Large intestine (tissue), 3 donors: ENCODE data around the gene NOXA1. TPM values are rescaled to one million over a fixed set of nuclear protein-coding genes. Genes with fewer than 3 reads are reported as not detected.

ENCODE experiments used
- DNase-seq, 2 donors: peaks; one replicate each; pipeline versions ENCODE4 v3.0.0 to v3.0.0-alpha.2; 2013
- H3K27ac ChIP-seq: one replicate; pipeline ENCODE4 v1.5.1; 2013; ENCODE audit warnings: low read length
- H3K27me3 ChIP-seq: 2 replicates; pipeline ENCODE4 v1.6.1; 2013; ENCODE audit warnings: low read length; ENCODE audit not compliant: control insufficient read depth, insufficient read depth
- H3K36me3 ChIP-seq: 2 replicates; pipeline ENCODE4 v1.6.1; 2013; ENCODE audit warnings: low read length; ENCODE audit not compliant: control insufficient read depth, insufficient read depth
- H3K4me1 ChIP-seq: one replicate; pipeline ENCODE4 v1.6.1; 2013; ENCODE audit warnings: low read length; ENCODE audit not compliant: control insufficient read depth, insufficient read depth
- H3K4me3 ChIP-seq: one replicate; pipeline ENCODE4 v1.5.1; 2013; ENCODE audit warnings: low read length
- H3K9me3 ChIP-seq: one replicate; pipeline ENCODE4 v1.6.1; 2013; ENCODE audit warnings: mild to moderate bottlenecking, low read depth, low read length, moderate library complexity; ENCODE audit not compliant: control insufficient read depth
- WGBS: methylation state at CpG from one replicate; pipeline ENCODE4 v1.1.5; 2013; ENCODE audit warnings: low lambda C conversion rate; ENCODE audit not compliant: insufficient coverage; 5-methylcytosine and 5-hydroxymethylcytosine counted together
- polyA plus RNA-seq: library from polyadenylated mRNA; unstranded; fragments of 120-200 nt; gene quantifications from one replicate; pipeline ENCODE4 v1.2.1, GENCODE V29; 2013

The NOXA1 gene
- polyA plus RNA-seq, 1 donor, result 11.8 TPM

GRCh38 chr9:137388589-137389427 is 34.4 kb upstream of the NOXA1 start:
- no peaks in the 10 kb centered on the region for H3K27me3 ChIP-seq
- DNase-seq, result no peak
- WGBS, result no CpG with 5 or more reads among the region's 47 CpGs
- H3K36me3 ChIP-seq, result peaks cover 19% of the 10 kb centered on the region
- no peak overlapping the region for H3K4me3 ChIP-seq
- peaks cover 19% of the 10 kb centered on the region for H3K4me1 ChIP-seq
- no peak overlapping the region for H3K27ac ChIP-seq
- H3K9me3 ChIP-seq, result peaks cover under 1% of the 10 kb centered on the region

- no peaks in the 10 kb centered on the region for H3K27me3 ChIP-seq
- WGBS, result no CpG with 5 or more reads among the region's 13 CpGs
- H3K27ac ChIP-seq, result no peak overlapping the region
- no peak overlapping the region for H3K4me3 ChIP-seq
- H3K4me1 ChIP-seq, result peaks cover 19% of the 10 kb centered on the region
- H3K9me3 ChIP-seq, result peaks cover 3% of the 10 kb centered on the region
- peaks cover 20% of the 10 kb centered on the region for H3K36me3 ChIP-seq
- no peak for DNase-seq
Observed at GRCh38 chr9:137389428-137389746, 33.8 kb upstream of the NOXA1 start.

GRCh38 chr9:137390553-137391410 is 32.4 kb upstream of the NOXA1 start:
- Histone ChIP-seq H3K36me3 (peaks cover 23% of the 10 kb centered on the region), H3K4me1 (peaks cover 19% of the 10 kb centered on the region), H3K27me3 (no peaks in the 10 kb centered on the region), H3K4me3 (no peak overlapping the region), H3K9me3 (peaks cover 3% of the 10 kb centered on the region), H3K27ac (peak overlapping the region; percentile 15)
- no CpG with 5 or more reads among the region's 42 CpGs for WGBS
- DNase-seq, result peak in 1 of 2 donors; percentile 32

GRCh38 chr9:137391411-137391754 is 31.8 kb upstream of the NOXA1 start:
- H3K4me1 ChIP-seq, result peaks cover 19% of the 10 kb centered on the region

GRCh38 chr9:137392232-137393007 is 30.8 kb upstream of the NOXA1 start:
- no peak overlapping the region for H3K27ac ChIP-seq
- H3K9me3 ChIP-seq, result peaks cover 9% of the 10 kb centered on the region
- H3K4me1 ChIP-seq, result peaks cover 13% of the 10 kb centered on the region
- H3K27me3 ChIP-seq, result no peaks in the 10 kb centered on the region
- no CpG with 5 or more reads among the region's 23 CpGs for WGBS
- peaks cover 23% of the 10 kb centered on the region for H3K36me3 ChIP-seq
- no peak for DNase-seq
- no peak overlapping the region for H3K4me3 ChIP-seq

More at GRCh38 chr9:137391411-137391754, 31.8 kb upstream of the NOXA1 start:
- Histone ChIP-seq H3K9me3 (peaks cover 3% of the 10 kb centered on the region), H3K4me3 (no peak overlapping the region), H3K27ac (no peak overlapping the region), H3K27me3 (no peaks in the 10 kb centered on the region), H3K36me3 (peaks cover 23% of the 10 kb centered on the region)
- no CpG with 5 or more reads among the region's 22 CpGs for WGBS
- peak in 1 of 2 donors; percentile 48 for DNase-seq

GRCh38 chr9:137393176-137394150 is 29.7 kb upstream of the NOXA1 start:
- peaks cover 4% of the 10 kb centered on the region for H3K4me1 ChIP-seq
- H3K36me3 ChIP-seq, result peaks cover 23% of the 10 kb centered on the region
- H3K9me3 ChIP-seq, result peaks cover 14% of the 10 kb centered on the region
- DNase-seq, result no peak
- no CpG with 5 or more reads among the region's 28 CpGs for WGBS
- no peak overlapping the region for H3K4me3 ChIP-seq
- H3K27ac ChIP-seq, result no peak overlapping the region
- H3K27me3 ChIP-seq, result no peaks in the 10 kb centered on the region

- WGBS, result no CpG with 5 or more reads among the region's 36 CpGs
- H3K36me3 ChIP-seq, result peaks cover 22% of the 10 kb centered on the region
Observed at GRCh38 chr9:137394866-137395665, 28.1 kb upstream of the NOXA1 start.

GRCh38 chr9:137395666-137396010 is 27.6 kb upstream of the NOXA1 start:
- no peak for DNase-seq
- no CpG with 5 or more reads among the region's 11 CpGs for WGBS
- Histone ChIP-seq H3K4me1 (peaks cover 20% of the 10 kb centered on the region), H3K27me3 (no peaks in the 10 kb centered on the region), H3K9me3 (peaks cover 19% of the 10 kb centered on the region), H3K4me3 (no peak overlapping the region), H3K36me3 (peaks cover 22% of the 10 kb centered on the region), H3K27ac (no peak overlapping the region)

More at GRCh38 chr9:137394866-137395665, 28.1 kb upstream of the NOXA1 start:
- H3K4me1 ChIP-seq, result peaks cover 20% of the 10 kb centered on the region
- H3K9me3 ChIP-seq, result peaks cover 19% of the 10 kb centered on the region
- no peak overlapping the region for H3K27ac ChIP-seq
- H3K27me3 ChIP-seq, result no peaks in the 10 kb centered on the region
- no peak overlapping the region for H3K4me3 ChIP-seq
- no peak for DNase-seq

- Histone ChIP-seq H3K4me3 (no peak overlapping the region), H3K4me1 (peaks cover 21% of the 10 kb centered on the region), H3K27ac (no peak overlapping the region), H3K36me3 (peaks cover 19% of the 10 kb centered on the region), H3K9me3 (peaks cover 19% of the 10 kb centered on the region), H3K27me3 (no peaks in the 10 kb centered on the region)
- no CpG with 5 or more reads among the region's 15 CpGs for WGBS
- no peak for DNase-seq
Observed at GRCh38 chr9:137396227-137396626, 27.0 kb upstream of the NOXA1 start.
